ENCODE results near the gene AOAH.

Gene AOAH

GRCh38 chr7:36723951-36724664, at the start of gene AOAH:
Gene AOAH, minus strand, starts transcription at chr7:36724494. Its CDS starts 346 bp downstream, at chr7:36724148.
- DNase-seq = peak; percentile 81 to 84

- no peak for DNase-seq
These were observed 42.2 kb upstream of the AOAH start for GRCh38 chr7:36766451-36766850.

- peak in 1 of 2 donors; percentile 34 for DNase-seq
These were observed 41.3 kb upstream of the AOAH start for GRCh38 chr7:36765605-36766004.

- DNase-seq = no peak
These were observed 40.6 kb upstream of the AOAH start for GRCh38 chr7:36764929-36765328.

GRCh38 chr7:36763132-36763816, 39.0 kb upstream of the AOAH start:
- no peak for DNase-seq

- no peak for DNase-seq
These were observed 38.1 kb upstream of the AOAH start for GRCh38 chr7:36762394-36762793.

GRCh38 chr7:36761835-36762234, 37.5 kb upstream of the AOAH start:
- no peak for DNase-seq

GRCh38 chr7:36760856-36761762, 36.8 kb upstream of the AOAH start:
- DNase-seq = no peak

GRCh38 chr7:36758879-36759278, 34.6 kb upstream of the AOAH start:
- no peak for DNase-seq

- DNase-seq = no peak
These were observed 31.2 kb upstream of the AOAH start for GRCh38 chr7:36755484-36755883.

- no peak for DNase-seq
These were observed 27.9 kb upstream of the AOAH start for GRCh38 chr7:36752026-36752711.

- no peak for DNase-seq
These were observed 26.2 kb upstream of the AOAH start for GRCh38 chr7:36750451-36750850.

- DNase-seq = peak in 1 of 2 donors; percentile 27
These were observed 25.1 kb upstream of the AOAH start for GRCh38 chr7:36749282-36749960.

- no peak for DNase-seq
These were observed 23.8 kb upstream of the AOAH start for GRCh38 chr7:36748017-36748487.

- DNase-seq = no peak
These were observed 23.2 kb upstream of the AOAH start for GRCh38 chr7:36747280-36748016.

GRCh38 chr7:36746347-36746746, 22.1 kb upstream of the AOAH start:
- DNase-seq = peak in 1 of 2 donors; percentile 33

- DNase-seq = peak in 1 of 2 donors; percentile 56
These were observed 18.8 kb upstream of the AOAH start for GRCh38 chr7:36742911-36743775.

GRCh38 chr7:36741866-36742265, 17.6 kb upstream of the AOAH start:
- DNase-seq = no peak

GRCh38 chr7:36739351-36739750, 15.1 kb upstream of the AOAH start:
- no peak for DNase-seq

GRCh38 chr7:36736899-36737211, 12.6 kb upstream of the AOAH start:
- peak; percentile 25 to 42 for DNase-seq
